ENCODE results near the gene ADAMTS17.

ADAMTS17 gene

GRCh38 chr15:100192097-100193080, 149.4 kb downstream of the ADAMTS17 start:
- H3K4me1 ChIP-seq (ENCODE audit: control insufficient read depth, low read length): no peaks in the 10 kb centered on the region
- TF ChIP-seq, protein P1, sequence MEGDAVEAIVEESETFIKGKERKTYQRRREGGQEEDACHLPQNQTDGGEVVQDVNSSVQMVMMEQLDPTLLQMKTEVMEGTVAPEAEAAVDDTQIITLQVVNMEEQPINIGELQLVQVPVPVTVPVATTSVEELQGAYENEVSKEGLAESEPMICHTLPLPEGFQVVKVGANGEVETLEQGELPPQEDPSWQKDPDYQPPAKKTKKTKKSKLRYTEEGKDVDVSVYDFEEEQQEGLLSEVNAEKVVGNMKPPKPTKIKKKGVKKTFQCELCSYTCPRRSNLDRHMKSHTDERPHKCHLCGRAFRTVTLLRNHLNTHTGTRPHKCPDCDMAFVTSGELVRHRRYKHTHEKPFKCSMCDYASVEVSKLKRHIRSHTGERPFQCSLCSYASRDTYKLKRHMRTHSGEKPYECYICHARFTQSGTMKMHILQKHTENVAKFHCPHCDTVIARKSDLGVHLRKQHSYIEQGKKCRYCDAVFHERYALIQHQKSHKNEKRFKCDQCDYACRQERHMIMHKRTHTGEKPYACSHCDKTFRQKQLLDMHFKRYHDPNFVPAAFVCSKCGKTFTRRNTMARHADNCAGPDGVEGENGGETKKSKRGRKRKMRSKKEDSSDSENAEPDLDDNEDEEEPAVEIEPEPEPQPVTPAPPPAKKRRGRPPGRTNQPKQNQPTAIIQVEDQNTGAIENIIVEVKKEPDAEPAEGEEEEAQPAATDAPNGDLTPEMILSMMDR (IDR thresholded peaks at IDR 0.05; ENCODE audit: low read depth, low read length, poor library complexity, severe bottlenecking): no peak
- no peak for TF ChIP-seq EZH2phosphoT487 (IDR thresholded peaks at IDR 0.05; ENCODE audit: borderline replicate concordance, low read length)
- no peak overlapping the region for H3K27ac ChIP-seq (ENCODE audit: low read depth, low read length)
- H3K27me3 ChIP-seq (ENCODE audit: control insufficient read depth, low read length): no peaks in the 10 kb centered on the region
- no peaks in the 10 kb centered on the region for H3K36me3 ChIP-seq (ENCODE audit: control insufficient read depth, low read length)
- no peaks in the 10 kb centered on the region for H3K79me2 ChIP-seq (ENCODE audit: control insufficient read depth, low read length)
- no peaks in the 10 kb centered on the region for H3K9me2 ChIP-seq (replicated peaks; ENCODE audit: control insufficient read depth, low read length)
- H4K20me1 ChIP-seq (ENCODE audit: control insufficient read depth, insufficient read depth, low read depth, low read length): no peaks in the 10 kb centered on the region
- no peak overlapping the region for H3K4me3 ChIP-seq (ENCODE audit: low read length)
- H3F3A ChIP-seq (ENCODE audit: control insufficient read depth, insufficient read depth): no peaks in the 10 kb centered on the region
- H3K4me2 ChIP-seq (ENCODE audit: low read length): no peak overlapping the region
- H3K9me3 ChIP-seq (ENCODE audit: control insufficient read depth, insufficient read depth, low read length): no peaks in the 10 kb centered on the region

GRCh38 chr15:100191161-100191560, 150.6 kb downstream of the ADAMTS17 start:
- no peaks in the 10 kb centered on the region for H3K4me1 ChIP-seq (ENCODE audit: control insufficient read depth, low read length)
- H3K4me3 ChIP-seq (ENCODE audit: low read length): no peak overlapping the region
- no peaks in the 10 kb centered on the region for H4K20me1 ChIP-seq (ENCODE audit: control insufficient read depth, insufficient read depth, low read depth, low read length)
- H3K36me3 ChIP-seq (ENCODE audit: control insufficient read depth, low read length): no peaks in the 10 kb centered on the region
- no peaks in the 10 kb centered on the region for H3F3A ChIP-seq (ENCODE audit: control insufficient read depth, insufficient read depth)
- H3K27me3 ChIP-seq (ENCODE audit: control insufficient read depth, low read length): no peaks in the 10 kb centered on the region
- no peaks in the 10 kb centered on the region for H3K9me2 ChIP-seq (replicated peaks; ENCODE audit: control insufficient read depth, low read length)
- no peaks in the 10 kb centered on the region for H3K79me2 ChIP-seq (ENCODE audit: control insufficient read depth, low read length)
- no peak for TF ChIP-seq EZH2phosphoT487 (IDR thresholded peaks at IDR 0.05; ENCODE audit: borderline replicate concordance, low read length)
- TF ChIP-seq, protein P1 (IDR thresholded peaks at IDR 0.05; ENCODE audit: low read depth, low read length, poor library complexity, severe bottlenecking): no peak
- H3K9me3 ChIP-seq (ENCODE audit: control insufficient read depth, insufficient read depth, low read length): no peaks in the 10 kb centered on the region
- H3K4me2 ChIP-seq (ENCODE audit: low read length): no peak overlapping the region
- H3K27ac ChIP-seq (ENCODE audit: low read depth, low read length): no peak overlapping the region

- Histone ChIP-seq H3K27ac (ENCODE audit: low read depth, low read length) (no peak overlapping the region), H3K9me3 (ENCODE audit: control insufficient read depth, insufficient read depth, low read length) (no peaks in the 10 kb centered on the region), H3K4me3 (ENCODE audit: low read length) (no peak overlapping the region), H3K79me2 (ENCODE audit: control insufficient read depth, low read length) (no peaks in the 10 kb centered on the region), H3K4me1 (ENCODE audit: control insufficient read depth, low read length) (no peaks in the 10 kb centered on the region), H3K36me3 (ENCODE audit: control insufficient read depth, low read length) (no peaks in the 10 kb centered on the region), H3K9me2 (replicated peaks; ENCODE audit: control insufficient read depth, low read length) (no peaks in the 10 kb centered on the region), H4K20me1 (ENCODE audit: control insufficient read depth, insufficient read depth, low read depth, low read length) (no peaks in the 10 kb centered on the region), H3F3A (ENCODE audit: control insufficient read depth, insufficient read depth) (no peaks in the 10 kb centered on the region), H3K4me2 (ENCODE audit: low read length) (no peak overlapping the region), H3K27me3 (ENCODE audit: control insufficient read depth, low read length) (no peaks in the 10 kb centered on the region)
- TF ChIP-seq, protein P1 (IDR thresholded peaks at IDR 0.05; ENCODE audit: low read depth, low read length, poor library complexity, severe bottlenecking): no peak
Measured at GRCh38 chr15:100190675-100191074, 151.1 kb downstream of the ADAMTS17 start.

Data from DOHH2 (cell line).